OCI-LY1 (cell line): ENCODE data around the gene ACCS.

Experiments used
- H2AFZ ChIP-seq: fragments of 200-600 bp; sonication (generic), shearing (Covaris generic); 2 replicates; pipeline ENCODE4 v1.6.0; 2014; ENCODE audit warnings: antibody characterized with exemption, mild to moderate bottlenecking, low read length
- H3F3A ChIP-seq: fragments of 200-600 bp; sonication (generic), shearing (Covaris generic); 2 replicates; pipeline ENCODE4 v1.6.0; 2014; ENCODE audit warnings: mild to moderate bottlenecking, antibody characterized with exemption, low read length, moderate library complexity; ENCODE audit not compliant: insufficient read depth
- H3K27ac ChIP-seq: fragments of 200-600 bp; sonication (generic); 2 replicates; pipeline ENCODE4 v1.5.1; 2014; ENCODE audit warnings: low read length, mixed run types, mild to moderate bottlenecking, low read depth; ENCODE audit not compliant: poor library complexity, severe bottlenecking
- H3K27me3 ChIP-seq: fragments of 200-600 bp; sonication (generic); 2 replicates; pipeline ENCODE4 v1.6.0; 2014; ENCODE audit warnings: antibody characterized with exemption, mild to moderate bottlenecking, low read length, moderate library complexity; ENCODE audit not compliant: insufficient read depth
- H3K36me3 ChIP-seq: fragments of 200-600 bp; sonication (generic); 2 replicates; pipeline ENCODE4 v1.6.1; 2014; ENCODE audit warnings: mild to moderate bottlenecking, antibody characterized with exemption, low read length, moderate library complexity, mixed read lengths; ENCODE audit not compliant: insufficient read depth
- H3K4me1 ChIP-seq: fragments of 200-600 bp; sonication (generic); 2 replicates; pipeline ENCODE4 v1.5.1; 2014; ENCODE audit warnings: mild to moderate bottlenecking, low read length, moderate library complexity; ENCODE audit not compliant: insufficient read depth, severe bottlenecking
- H3K4me2 ChIP-seq: fragments of 200-600 bp; sonication (generic), shearing (Covaris generic); 2 replicates; pipeline ENCODE4 v1.6.1; 2014; ENCODE audit warnings: low read length
- H3K4me3 ChIP-seq: fragments of 200-600 bp; sonication (generic); 2 replicates; pipeline ENCODE4 v1.5.1; 2014; ENCODE audit warnings: low read length, low read depth, mild to moderate bottlenecking, mixed read lengths; ENCODE audit not compliant: poor library complexity, severe bottlenecking
- H3K79me2 ChIP-seq: fragments of 200-600 bp; shearing (Covaris generic); 2 replicates; pipeline ENCODE4 v1.6.1; 2016; ENCODE audit warnings: mixed run types, low read length, mixed read lengths; ENCODE audit not compliant: insufficient read depth
- H3K9ac ChIP-seq: fragments of 200-600 bp; sonication (generic), shearing (Covaris generic); 2 replicates; pipeline ENCODE4 v1.6.1; 2014; ENCODE audit warnings: mild to moderate bottlenecking, low read length, mixed read lengths
- H3K9me2 ChIP-seq: fragments of 200-600 bp; sonication (generic), shearing (Covaris generic); 2 replicates; pipeline ENCODE4 v1.6.1; 2014; ENCODE audit warnings: low read depth, mild to moderate bottlenecking, low read length, mixed read lengths
- H3K9me3 ChIP-seq: fragments of 200-600 bp; shearing (Covaris generic); 2 replicates; pipeline ENCODE4 v1.6.1; 2014; ENCODE audit warnings: low read length, mixed read lengths
- H4K20me1 ChIP-seq: fragments of 200-600 bp; sonication (generic), shearing (Covaris generic); 2 replicates; pipeline ENCODE4 v1.6.0; 2016; ENCODE audit warnings: mild to moderate bottlenecking, low read length; ENCODE audit not compliant: insufficient read depth
- CTCF ChIP-seq: fragments of 200-600 bp; sonication (generic), shearing (Covaris generic); IDR thresholded peaks from 2 replicates; pipeline ENCODE4 v1.5.1; 2017; ENCODE audit warnings: mild to moderate bottlenecking, antibody characterized with exemption, low read length, moderate library complexity, mixed read lengths
- EZH2 ChIP-seq: fragments of 200-600 bp; sonication (generic), shearing (Covaris generic); IDR thresholded peaks from 2 replicates; pipeline ENCODE4 v1.8.0; 2017; ENCODE audit warnings: borderline replicate concordance, mixed run types, mild to moderate bottlenecking, antibody characterized with exemption, low read length, moderate library complexity, mixed read lengths

Gene ACCS

GRCh38 chr11:44125598-44125997 lies 59.5 kb downstream of the ACCS start:
- no peak overlapping the region for H3K9ac ChIP-seq
- H3K79me2 ChIP-seq, result no peaks in the 10 kb centered on the region
- no peaks in the 10 kb centered on the region for H3K9me3 ChIP-seq
- TF ChIP-seq EZH2, result no peak
- TF ChIP-seq CTCF, result no peak
- no peaks in the 10 kb centered on the region for H3K27me3 ChIP-seq
- H2AFZ ChIP-seq, result no peak overlapping the region
- H3K4me1 ChIP-seq, result no peaks in the 10 kb centered on the region
- no peak overlapping the region for H3K27ac ChIP-seq
- H3K4me3 ChIP-seq, result no peak overlapping the region
- no peaks in the 10 kb centered on the region for H3F3A ChIP-seq
- no peaks in the 10 kb centered on the region for H4K20me1 ChIP-seq
- H3K36me3 ChIP-seq, result 0 out of 2 replicates have a peak, but pooled peaks cover 10% of the 10 kb centered on the region
- H3K4me2 ChIP-seq, result no peak overlapping the region
- no peaks in the 10 kb centered on the region for H3K9me2 ChIP-seq

GRCh38 chr11:44126304-44126703 lies 60.2 kb downstream of the ACCS start:
- Histone ChIP-seq H3K27me3 (no peaks in the 10 kb centered on the region), H3K79me2 (no peaks in the 10 kb centered on the region), H3K4me2 (no peak overlapping the region), H3K9ac (no peak overlapping the region), H3K9me3 (no peaks in the 10 kb centered on the region), H4K20me1 (no peaks in the 10 kb centered on the region), H3K4me3 (no peak overlapping the region), H3K27ac (no peak overlapping the region), H3K9me2 (no peaks in the 10 kb centered on the region), H3F3A (no peaks in the 10 kb centered on the region), H3K4me1 (no peaks in the 10 kb centered on the region), H2AFZ (no peak overlapping the region), H3K36me3 (0 out of 2 replicates have a peak, but pooled peaks cover 10% of the 10 kb centered on the region)
- TF ChIP-seq EZH2 (no peak), CTCF (no peak)

GRCh38 chr11:44127130-44127529 lies 61.1 kb downstream of the ACCS start:
- Histone ChIP-seq H3F3A (no peaks in the 10 kb centered on the region), H2AFZ (no peak overlapping the region), H3K79me2 (no peaks in the 10 kb centered on the region), H3K4me2 (no peak overlapping the region), H3K9me3 (no peaks in the 10 kb centered on the region), H3K27me3 (no peaks in the 10 kb centered on the region), H3K36me3 (0 out of 2 replicates have a peak, but pooled peaks cover 10% of the 10 kb centered on the region), H4K20me1 (no peaks in the 10 kb centered on the region), H3K9ac (no peak overlapping the region), H3K27ac (no peak overlapping the region), H3K4me3 (no peak overlapping the region), H3K4me1 (no peaks in the 10 kb centered on the region), H3K9me2 (no peaks in the 10 kb centered on the region)
- TF ChIP-seq EZH2 (no peak), CTCF (no peak)
